ENCODE data around the gene GTPBP2. TPM values are rescaled to one million over a fixed set of nuclear protein-coding genes. Genes with fewer than 3 reads are reported as not detected.

Gene GTPBP2
- total and polyA plus RNA-seq, 2 of the 13 experiments (the other 11 are each of a cell fraction or from before 2014, with no cell fraction given): 26.9 to 88.2 TPM

DNA sequence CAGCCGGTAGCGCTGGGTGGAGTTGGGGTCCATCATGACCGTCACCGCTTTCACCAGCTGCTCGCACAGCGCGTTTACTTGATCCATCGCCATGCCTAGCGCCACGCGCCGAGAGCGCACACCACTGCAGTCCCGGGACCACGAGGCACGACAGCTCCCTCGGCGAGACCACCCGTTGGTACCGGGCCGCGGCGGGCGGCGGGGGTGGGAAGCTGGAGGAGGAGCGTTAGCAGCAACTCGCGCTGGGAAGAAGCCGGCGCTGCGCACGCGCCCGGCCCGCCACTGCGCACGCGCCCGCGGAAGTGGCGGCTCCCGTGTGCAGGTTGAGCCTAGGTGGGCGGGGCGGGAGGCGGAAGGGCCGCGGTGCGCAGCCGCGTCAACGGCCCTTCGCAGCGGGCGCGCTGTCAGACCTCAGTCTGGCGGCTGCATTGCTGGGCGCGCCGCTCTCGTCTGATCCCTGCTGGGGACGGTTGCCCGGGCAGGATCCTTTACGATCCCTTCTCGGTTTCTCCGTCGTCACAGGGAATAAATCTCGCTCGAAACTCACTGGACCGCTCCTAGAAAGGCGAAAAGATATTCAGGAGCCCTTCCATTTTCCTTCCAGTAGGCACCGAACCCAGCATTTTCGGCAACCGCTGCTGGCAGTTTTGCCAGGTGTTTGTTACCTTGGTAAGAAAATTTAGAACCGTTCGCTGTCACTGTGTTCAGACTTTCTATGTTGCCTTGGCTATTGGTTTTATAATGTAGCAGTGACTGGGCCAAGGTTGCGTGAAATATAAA lies 53.1 kb downstream of the GTPBP2 start, which contains the start of the genes POLH and XPO5 (continued):
- TF ChIP-seq, protein P1, sequence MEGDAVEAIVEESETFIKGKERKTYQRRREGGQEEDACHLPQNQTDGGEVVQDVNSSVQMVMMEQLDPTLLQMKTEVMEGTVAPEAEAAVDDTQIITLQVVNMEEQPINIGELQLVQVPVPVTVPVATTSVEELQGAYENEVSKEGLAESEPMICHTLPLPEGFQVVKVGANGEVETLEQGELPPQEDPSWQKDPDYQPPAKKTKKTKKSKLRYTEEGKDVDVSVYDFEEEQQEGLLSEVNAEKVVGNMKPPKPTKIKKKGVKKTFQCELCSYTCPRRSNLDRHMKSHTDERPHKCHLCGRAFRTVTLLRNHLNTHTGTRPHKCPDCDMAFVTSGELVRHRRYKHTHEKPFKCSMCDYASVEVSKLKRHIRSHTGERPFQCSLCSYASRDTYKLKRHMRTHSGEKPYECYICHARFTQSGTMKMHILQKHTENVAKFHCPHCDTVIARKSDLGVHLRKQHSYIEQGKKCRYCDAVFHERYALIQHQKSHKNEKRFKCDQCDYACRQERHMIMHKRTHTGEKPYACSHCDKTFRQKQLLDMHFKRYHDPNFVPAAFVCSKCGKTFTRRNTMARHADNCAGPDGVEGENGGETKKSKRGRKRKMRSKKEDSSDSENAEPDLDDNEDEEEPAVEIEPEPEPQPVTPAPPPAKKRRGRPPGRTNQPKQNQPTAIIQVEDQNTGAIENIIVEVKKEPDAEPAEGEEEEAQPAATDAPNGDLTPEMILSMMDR (CRISPR knock-in tag; IDR thresholded peaks at IDR 0.05): peak; percentile 38; the same call in 1 of the 2 replicates
- TF ChIP-seq ZNF709 (CRISPR knock-in tag; IDR thresholded peaks at IDR 0.05) (peak; percentile 96), ZBTB37 (CRISPR knock-in tag; IDR thresholded peaks at IDR 0.05) (no peak), ETV6 (CRISPR knock-in tag; conservative IDR thresholded peaks at IDR 0.05) (peak; percentile 79), MYNN (CRISPR knock-in tag; IDR thresholded peaks at IDR 0.05; ENCODE audit: low read depth) (peak; percentile 84; the same call in 1 of the 2 replicates), ZNF670 (CRISPR knock-in tag; IDR thresholded peaks at IDR 0.05; ENCODE audit: borderline replicate concordance) (peak; percentile 40; the same call in 1 of the 2 replicates), ZNF280B (CRISPR knock-in tag; IDR thresholded peaks at IDR 0.05; ENCODE audit: borderline replicate concordance) (peak; percentile 92), TEAD3 (CRISPR knock-in tag; optimal IDR thresholded peaks at IDR 0.05; ENCODE audit: borderline replicate concordance) (peak; percentile 64), PRMT3 (CRISPR knock-in tag; IDR thresholded peaks at IDR 0.05; ENCODE audit: borderline replicate concordance, low read depth) (no peak; the same call in 1 of the 2 replicates), ZBTB4 (CRISPR knock-in tag; IDR thresholded peaks at IDR 0.05; ENCODE audit: borderline replicate concordance) (peak; percentile 93; the same call in 1 of the 2 replicates), HDAC2 (CRISPR knock-in tag; IDR thresholded peaks at IDR 0.05) (peak; percentile 55), ZNF207 (IDR thresholded peaks at IDR 0.05; ENCODE audit: borderline replicate concordance) (no peak), NFRKB (IDR thresholded peaks at IDR 0.05) (no peak), U2AF2 (IDR thresholded peaks at IDR 0.05; ENCODE audit: low read depth, low read length) (no peak), SP5 (CRISPR knock-in tag; IDR thresholded peaks at IDR 0.05; ENCODE audit: borderline replicate concordance, low read depth) (peak; percentile 75; the same call in 1 of the 2 replicates), STAT5B (CRISPR knock-in tag; IDR thresholded peaks at IDR 0.05) (no peak)
- TF ChIP-seq, protein P2, sequence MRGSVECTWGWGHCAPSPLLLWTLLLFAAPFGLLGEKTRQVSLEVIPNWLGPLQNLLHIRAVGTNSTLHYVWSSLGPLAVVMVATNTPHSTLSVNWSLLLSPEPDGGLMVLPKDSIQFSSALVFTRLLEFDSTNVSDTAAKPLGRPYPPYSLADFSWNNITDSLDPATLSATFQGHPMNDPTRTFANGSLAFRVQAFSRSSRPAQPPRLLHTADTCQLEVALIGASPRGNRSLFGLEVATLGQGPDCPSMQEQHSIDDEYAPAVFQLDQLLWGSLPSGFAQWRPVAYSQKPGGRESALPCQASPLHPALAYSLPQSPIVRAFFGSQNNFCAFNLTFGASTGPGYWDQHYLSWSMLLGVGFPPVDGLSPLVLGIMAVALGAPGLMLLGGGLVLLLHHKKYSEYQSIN (CRISPR knock-in tag; IDR thresholded peaks at IDR 0.05; ENCODE audit: borderline replicate concordance): peak; percentile 77
